SU-DHL-6 (cell line): ENCODE results near the gene RAB40B.

Source experiments
- H2AFZ ChIP-seq: fragments of 200-600 bp; sonication (generic); 2 replicates; pipeline ENCODE4 v1.6.1; 2014; ENCODE audit warnings: low read depth, mild to moderate bottlenecking, moderate library complexity, mixed read lengths, antibody characterized with exemption, low read length; ENCODE audit not compliant: severe bottlenecking
- H3F3A ChIP-seq: fragments of 200-600 bp; shearing (Covaris generic); 2 replicates; pipeline ENCODE4 v1.6.0; 2016; ENCODE audit warnings: antibody characterized with exemption, mild to moderate bottlenecking; ENCODE audit not compliant: insufficient read depth
- H3K27ac ChIP-seq: fragments of 200-600 bp; sonication (generic); 2 replicates; pipeline ENCODE4 v1.5.1; 2016; ENCODE audit warnings: low read depth, mild to moderate bottlenecking, low read length, moderate library complexity, mixed read lengths
- H3K27me3 ChIP-seq: fragments of 200-600 bp; sonication (generic), shearing (Covaris generic); 2 replicates; pipeline ENCODE4 v1.6.0; 2014; ENCODE audit warnings: mild to moderate bottlenecking, low read length
- H3K36me3 ChIP-seq: fragments of 200-600 bp; sonication (generic); 2 replicates; pipeline ENCODE4 v1.6.1; 2014; ENCODE audit warnings: mild to moderate bottlenecking, low read length, mixed read lengths
- H3K4me2 ChIP-seq: fragments of 300-600, 200-600 bp; shearing (Covaris generic), sonication (generic); 2 replicates; pipeline ENCODE4 v1.6.0; 2014; ENCODE audit warnings: low read length, low read depth, mild to moderate bottlenecking; ENCODE audit not compliant: poor library complexity, severe bottlenecking
- H3K4me3 ChIP-seq: fragments of 200-600 bp; sonication (generic); 2 replicates; pipeline ENCODE4 v1.5.1; 2014; ENCODE audit warnings: antibody characterized with exemption, low read length, mild to moderate bottlenecking, mixed read lengths; ENCODE audit not compliant: insufficient read depth, poor library complexity, severe bottlenecking
- H3K79me2 ChIP-seq: fragments of 200-600 bp; sonication (generic); 2 replicates; pipeline ENCODE4 v1.6.1; 2014; ENCODE audit warnings: mild to moderate bottlenecking, low read length, moderate library complexity; ENCODE audit not compliant: insufficient read depth
- H3K9ac ChIP-seq: fragments of 200-600 bp; sonication (generic); 2 replicates; pipeline ENCODE4 v1.7.0; 2014; ENCODE audit warnings: mild to moderate bottlenecking, low read length
- H3K9me2 ChIP-seq: fragments of 200-600 bp; sonication (generic); replicated peaks from 2 replicates; pipeline ENCODE4 v1.6.1; 2014; ENCODE audit warnings: low read length; ENCODE audit not compliant: insufficient read depth
- H3K9me3 ChIP-seq: fragments of 200-600 bp; sonication (generic); 2 replicates; pipeline ENCODE4 v1.6.1; 2014; ENCODE audit warnings: low read length, mixed read lengths; ENCODE audit not compliant: insufficient read depth
- H4K20me1 ChIP-seq: fragments of 200-600 bp; sonication (generic); 2 replicates; pipeline ENCODE4 v1.6.1; 2014; ENCODE audit warnings: low read depth, mild to moderate bottlenecking, antibody characterized with exemption, low read length, moderate library complexity, mixed read lengths
- CTCF ChIP-seq: fragments of 200-600 bp; sonication (generic); IDR thresholded peaks from one replicate; pipeline ENCODE4 v1.5.1; 2017; ENCODE audit warnings: antibody characterized with exemption, mild to moderate bottlenecking, low read length, moderate library complexity; ENCODE audit not compliant: insufficient read depth, poor library complexity, severe bottlenecking
- EZH2phosphoT487 ChIP-seq: fragments of 200-600 bp; sonication (generic), shearing (Covaris generic); conservative IDR thresholded peaks from 2 replicates; pipeline ENCODE4 v1.6.1; 2018; ENCODE audit warnings: mild to moderate bottlenecking, antibody characterized with exemption, low read length, moderate library complexity, mixed read lengths

RAB40B gene

DNA sequence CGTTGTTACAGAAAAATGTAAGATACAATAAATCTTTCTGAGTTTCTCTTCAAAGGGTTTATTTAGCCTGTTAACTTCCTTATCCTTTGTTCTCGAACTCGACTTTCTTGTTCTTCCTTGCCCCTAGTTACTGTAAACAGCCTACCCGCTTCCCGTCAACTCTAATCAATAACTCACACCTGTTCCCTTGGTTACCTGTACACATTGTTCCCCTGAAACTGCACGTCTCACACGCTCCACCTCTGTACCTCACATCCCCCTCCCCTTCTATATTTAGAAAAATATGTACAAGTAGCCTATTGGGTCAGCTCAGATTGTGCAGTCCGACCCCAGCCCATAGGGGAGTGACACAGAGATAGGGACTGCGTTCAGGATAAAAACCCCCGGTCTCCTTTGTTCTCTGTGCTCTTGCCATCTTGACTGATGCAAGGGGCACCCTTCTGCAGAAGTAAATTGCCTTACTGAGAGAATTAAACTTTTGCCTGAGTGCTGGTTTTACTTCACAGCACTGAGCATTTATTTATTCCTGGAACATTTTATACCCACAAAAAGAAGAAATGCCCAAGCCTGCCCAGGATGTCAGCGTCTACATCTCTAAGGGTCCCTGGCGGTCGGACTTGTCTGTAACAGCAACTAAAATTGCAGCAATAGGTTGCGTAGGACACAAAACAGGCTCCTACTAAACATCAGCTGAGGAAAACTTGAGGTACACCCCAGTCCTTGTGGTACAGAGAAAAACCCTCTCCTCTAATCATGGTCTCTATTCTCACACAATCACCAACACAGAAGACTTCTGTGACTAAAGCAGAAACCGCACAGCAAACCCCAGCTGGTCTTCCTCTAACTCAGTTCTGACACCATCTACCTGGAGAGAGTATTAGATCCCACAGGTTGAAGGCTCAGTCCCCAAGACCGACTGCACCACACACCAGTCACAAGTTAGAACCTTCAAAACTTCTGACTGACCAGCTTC, 61.6 kb downstream of the RAB40B start:
- no peak overlapping the region for H3K4me2 ChIP-seq
- peaks cover 2% of the 10 kb centered on the region; the same call in 1 of the 2 replicates for H3K36me3 ChIP-seq
- H3K9me2 ChIP-seq, result no peaks in the 10 kb centered on the region
- no peaks in the 10 kb centered on the region for H3F3A ChIP-seq
- no peaks in the 10 kb centered on the region for H4K20me1 ChIP-seq
- no peak overlapping the region for H3K4me3 ChIP-seq
- TF ChIP-seq EZH2phosphoT487, result no peak
- no peak for TF ChIP-seq CTCF
- H3K9me3 ChIP-seq, result no peaks in the 10 kb centered on the region
- no peak overlapping the region for H2AFZ ChIP-seq
- no peak overlapping the region for H3K9ac ChIP-seq
- H3K27me3 ChIP-seq, result no peaks in the 10 kb centered on the region
- H3K27ac ChIP-seq, result no peak overlapping the region
- peaks cover 85% of the 10 kb centered on the region for H3K79me2 ChIP-seq

DNA sequence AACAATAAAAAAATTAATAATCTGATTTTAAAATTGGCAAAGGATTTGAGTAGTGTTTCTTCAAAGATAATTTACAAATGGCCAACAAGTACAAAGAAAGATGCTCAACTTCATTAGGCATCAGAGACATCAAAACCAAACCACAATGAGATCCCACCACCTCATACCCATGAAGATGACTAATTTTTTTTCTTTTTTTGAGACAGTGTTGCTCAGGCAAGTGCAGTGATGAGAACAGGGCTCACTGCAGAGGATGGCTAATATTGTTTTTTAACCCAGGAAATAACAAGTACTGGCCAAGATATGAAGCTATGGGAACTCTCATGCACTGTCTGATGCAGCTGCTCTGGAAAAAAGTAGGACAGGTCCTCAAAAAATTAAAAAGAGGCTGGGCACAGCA, 65.2 kb downstream of the RAB40B start:
- no peaks in the 10 kb centered on the region for H3K27me3 ChIP-seq
- H3K9me3 ChIP-seq, result no peaks in the 10 kb centered on the region
- H3K36me3 ChIP-seq, result peaks cover 8% of the 10 kb centered on the region
- H3F3A ChIP-seq, result no peaks in the 10 kb centered on the region
- H2AFZ ChIP-seq, result no peak overlapping the region
- H3K4me3 ChIP-seq, result no peak overlapping the region
- no peak overlapping the region for H3K4me2 ChIP-seq
- no peaks in the 10 kb centered on the region; the same call in 1 of the 2 replicates for H4K20me1 ChIP-seq
- TF ChIP-seq CTCF (no peak), EZH2phosphoT487 (no peak)
- H3K79me2 ChIP-seq, result peaks cover 62% of the 10 kb centered on the region
- H3K9me2 ChIP-seq, result no peaks in the 10 kb centered on the region
- no peak overlapping the region for H3K27ac ChIP-seq
- H3K9ac ChIP-seq, result no peak overlapping the region

- Histone ChIP-seq H3K36me3 (peaks cover 8% of the 10 kb centered on the region), H3K9ac (no peak overlapping the region), H3K27me3 (no peaks in the 10 kb centered on the region), H4K20me1 (no peaks in the 10 kb centered on the region; the same call in 1 of the 2 replicates), H2AFZ (no peak overlapping the region), H3F3A (no peaks in the 10 kb centered on the region), H3K4me3 (no peak overlapping the region), H3K4me2 (no peak overlapping the region), H3K9me2 (no peaks in the 10 kb centered on the region), H3K9me3 (no peaks in the 10 kb centered on the region), H3K79me2 (peaks cover 56% of the 10 kb centered on the region), H3K27ac (no peak overlapping the region)
- TF ChIP-seq EZH2phosphoT487, result no peak
- no peak for TF ChIP-seq CTCF
Observed at GRCh38 chr17:82632451-82632850, 66.0 kb downstream of the RAB40B start.
